Stimulated activated naive CD8-positive, alpha-beta T cell treated with anti-CD3 and anti-CD28 coated beads, Interleukin-15, amount 100 ng/mL, for 72 hours (primary cell): ENCODE measurements around the gene LDLRAD3.

Experiments
- ATAC-seq: fragments of 150-1000 bp; cut with Tn5 transposase; 2 replicates; pipeline ENCODE4 v1.10.0; 2021; ENCODE audit warnings: mild to moderate bottlenecking, moderate library complexity
- DNase-seq, 2 donors: peaks; one replicate each; pipeline ENCODE4 v3.0.0; 2021 to 2022
- H3K27ac Mint-ChIP-seq, 2 donors: one replicate each; pipeline ENCODE4 v1.8.0; 2022; ENCODE audit warnings: mild to moderate bottlenecking in 2 of 2, mixed read lengths in 2 of 2, moderate library complexity in 2 of 2
- H3K27me3 Mint-ChIP-seq: one replicate; pipeline ENCODE4 v1.8.0; 2022; ENCODE audit warnings: mixed read lengths
- H3K4me1 Mint-ChIP-seq: one replicate; pipeline ENCODE4 v1.8.0; 2022; ENCODE audit warnings: mild to moderate bottlenecking, mixed read lengths
- H3K4me3 Mint-ChIP-seq, 2 donors: one replicate each; pipeline ENCODE4 v1.8.0; 2022; ENCODE audit warnings: mild to moderate bottlenecking in 2 of 2, mixed read lengths in 2 of 2, moderate library complexity in 1 of 2
- H3K9me3 Mint-ChIP-seq, 2 donors: one replicate each; pipeline ENCODE4 v1.8.0; 2022; ENCODE audit warnings: mixed read lengths in 2 of 2

Gene LDLRAD3

GRCh38 chr11:36090356-36091109 lies 146.7 kb downstream of the LDLRAD3 start:
- ATAC-seq (peak; percentile 26), DNase-seq (no peak)

GRCh38 chr11:36091256-36091811 lies 147.5 kb downstream of the LDLRAD3 start:
- ATAC-seq (no peak), DNase-seq (no peak)
- no peak overlapping the region for H3K27ac Mint-ChIP-seq
- peaks cover 0 to under 1% of the 10 kb centered on the region in 2 donors for H3K9me3 Mint-ChIP-seq
- H3K4me1 Mint-ChIP-seq, result peaks cover 6% of the 10 kb centered on the region
- no peak overlapping the region for H3K4me3 Mint-ChIP-seq
- H3K27me3 Mint-ChIP-seq, result peaks cover 43% of the 10 kb centered on the region

More at GRCh38 chr11:36090356-36091109, 146.7 kb downstream of the LDLRAD3 start:
- Mint-ChIP-seq H3K4me1 (peaks cover 6% of the 10 kb centered on the region), H3K9me3 (peaks cover 5 to 7% of the 10 kb centered on the region in 2 donors), H3K27me3 (peaks cover 43% of the 10 kb centered on the region), H3K4me3 (no peak overlapping the region), H3K27ac (no peak overlapping the region)

GRCh38 chr11:36092314-36093030 lies 148.6 kb downstream of the LDLRAD3 start:
- ATAC-seq (no peak), DNase-seq (no peak)
- Mint-ChIP-seq H3K27ac (no peak overlapping the region), H3K4me3 (no peak overlapping the region), H3K9me3 (no peaks in the 10 kb centered on the region), H3K4me1 (peaks cover 6% of the 10 kb centered on the region), H3K27me3 (peaks cover 43% of the 10 kb centered on the region)

GRCh38 chr11:36093548-36093947 lies 149.7 kb downstream of the LDLRAD3 start:
- Mint-ChIP-seq H3K4me1 (peaks cover 6% of the 10 kb centered on the region), H3K4me3 (no peak overlapping the region), H3K9me3 (no peaks in the 10 kb centered on the region), H3K27ac (no peak overlapping the region), H3K27me3 (peaks cover 38% of the 10 kb centered on the region)
- ATAC-seq (no peak), DNase-seq (no peak)

GRCh38 chr11:36094164-36094563 lies 150.3 kb downstream of the LDLRAD3 start:
- no peak for ATAC-seq
- Mint-ChIP-seq H3K27ac (no peak overlapping the region), H3K27me3 (peaks cover 38% of the 10 kb centered on the region), H3K4me3 (no peak overlapping the region), H3K9me3 (no peaks in the 10 kb centered on the region), H3K4me1 (peaks cover 6% of the 10 kb centered on the region)
- DNase-seq, result no peak

- Mint-ChIP-seq H3K4me3 (no peak overlapping the region), H3K27me3 (peaks cover 28% of the 10 kb centered on the region), H3K9me3 (no peaks in the 10 kb centered on the region), H3K27ac (no peak overlapping the region), H3K4me1 (peaks cover 5% of the 10 kb centered on the region)
- ATAC-seq (no peak), DNase-seq (no peak)
These were observed 151.9 kb downstream of the LDLRAD3 start for GRCh38 chr11:36095716-36096115.

- H3K4me1 Mint-ChIP-seq, result no peaks in the 10 kb centered on the region
- DNase-seq, result no peak
- H3K27me3 Mint-ChIP-seq, result peaks cover 16% of the 10 kb centered on the region
- no peak for ATAC-seq
- no peak overlapping the region for H3K27ac Mint-ChIP-seq
- H3K4me3 Mint-ChIP-seq, result no peak overlapping the region
- H3K9me3 Mint-ChIP-seq, result no peaks in the 10 kb centered on the region
These were observed 153.4 kb downstream of the LDLRAD3 start for GRCh38 chr11:36097219-36097650.

GRCh38 chr11:36098087-36098486 lies 154.2 kb downstream of the LDLRAD3 start:
- H3K27ac Mint-ChIP-seq, result no peak overlapping the region
- H3K4me3 Mint-ChIP-seq, result no peak overlapping the region
- DNase-seq (no peak), ATAC-seq (no peak)
- H3K27me3 Mint-ChIP-seq, result peaks cover 7% of the 10 kb centered on the region
- H3K4me1 Mint-ChIP-seq, result no peaks in the 10 kb centered on the region
- H3K9me3 Mint-ChIP-seq, result no peaks in the 10 kb centered on the region

- DNase-seq, result no peak
- no peaks in the 10 kb centered on the region for H3K4me1 Mint-ChIP-seq
- H3K27ac Mint-ChIP-seq, result no peak overlapping the region
- no peak overlapping the region for H3K4me3 Mint-ChIP-seq
- peaks cover 6% of the 10 kb centered on the region for H3K27me3 Mint-ChIP-seq
- H3K9me3 Mint-ChIP-seq, result no peaks in the 10 kb centered on the region
- ATAC-seq, result no peak
These were observed 155.1 kb downstream of the LDLRAD3 start for GRCh38 chr11:36098853-36099375.

GRCh38 chr11:36101466-36101865 lies 157.6 kb downstream of the LDLRAD3 start:
- ATAC-seq, result no peak
- no peak overlapping the region for H3K4me3 Mint-ChIP-seq
- no peaks in the 10 kb centered on the region for H3K9me3 Mint-ChIP-seq
- H3K27me3 Mint-ChIP-seq, result peaks cover 6% of the 10 kb centered on the region
- DNase-seq, result no peak
- no peak overlapping the region for H3K27ac Mint-ChIP-seq
- H3K4me1 Mint-ChIP-seq, result no peaks in the 10 kb centered on the region

- Mint-ChIP-seq H3K4me1 (no peaks in the 10 kb centered on the region), H3K27ac (no peak overlapping the region), H3K27me3 (peaks cover 6% of the 10 kb centered on the region), H3K9me3 (no peaks in the 10 kb centered on the region), H3K4me3 (no peak overlapping the region)
- ATAC-seq (no peak), DNase-seq (no peak)
These were observed 159.0 kb downstream of the LDLRAD3 start for GRCh38 chr11:36102868-36103267.

GRCh38 chr11:36103933-36104530 lies 160.2 kb downstream of the LDLRAD3 start:
- no peak for ATAC-seq
- no peak for DNase-seq
- Mint-ChIP-seq H3K27ac (no peak overlapping the region), H3K4me3 (no peak overlapping the region), H3K4me1 (no peaks in the 10 kb centered on the region), H3K27me3 (peaks cover 10% of the 10 kb centered on the region), H3K9me3 (no peaks in the 10 kb centered on the region)

- ATAC-seq (no peak), DNase-seq (no peak)
- Mint-ChIP-seq H3K27ac (no peak overlapping the region), H3K4me1 (no peaks in the 10 kb centered on the region), H3K4me3 (no peak overlapping the region), H3K9me3 (no peaks in the 10 kb centered on the region), H3K27me3 (peaks cover 14% of the 10 kb centered on the region)
These were observed 160.8 kb downstream of the LDLRAD3 start for GRCh38 chr11:36104660-36104992.

GRCh38 chr11:36105743-36106581 lies 162.1 kb downstream of the LDLRAD3 start:
- Mint-ChIP-seq H3K4me1 (no peaks in the 10 kb centered on the region), H3K27ac (no peak overlapping the region), H3K4me3 (no peak overlapping the region), H3K9me3 (no peaks in the 10 kb centered on the region), H3K27me3 (peaks cover 20% of the 10 kb centered on the region)
- no peak for ATAC-seq
- no peak for DNase-seq

- ATAC-seq (no peak), DNase-seq (no peak)
- H3K27ac Mint-ChIP-seq, result no peak overlapping the region
- H3K27me3 Mint-ChIP-seq, result peaks cover 21% of the 10 kb centered on the region
- H3K9me3 Mint-ChIP-seq, result no peaks in the 10 kb centered on the region
- no peaks in the 10 kb centered on the region for H3K4me1 Mint-ChIP-seq
- no peak overlapping the region for H3K4me3 Mint-ChIP-seq
These were observed 163.7 kb downstream of the LDLRAD3 start for GRCh38 chr11:36107547-36107946.
